Fibroblast of pulmonary artery (primary cell): ENCODE measurements around the gene PIK3R5.

ENCODE experiments used
- DNase-seq: peaks from one replicate; pipeline ENCODE4 v3.0.0-alpha.2; 2010; ENCODE audit warnings: low read depth
- H3K4me3 ChIP-seq: replicated peaks from 2 replicates; pipeline ENCODE4 v1.5.1; 2011; ENCODE audit warnings: low read depth, mild to moderate bottlenecking, control low read depth, low read length, moderate library complexity
- TF ChIP-seq, protein P1 (sequence below): IDR thresholded peaks from 2 replicates; pipeline ENCODE4 v1.5.1; 2011; ENCODE audit warnings: mild to moderate bottlenecking, control low read depth, low read length, inconsistent platforms; ENCODE audit errors: missing control alignments

The PIK3R5 gene

DNA sequence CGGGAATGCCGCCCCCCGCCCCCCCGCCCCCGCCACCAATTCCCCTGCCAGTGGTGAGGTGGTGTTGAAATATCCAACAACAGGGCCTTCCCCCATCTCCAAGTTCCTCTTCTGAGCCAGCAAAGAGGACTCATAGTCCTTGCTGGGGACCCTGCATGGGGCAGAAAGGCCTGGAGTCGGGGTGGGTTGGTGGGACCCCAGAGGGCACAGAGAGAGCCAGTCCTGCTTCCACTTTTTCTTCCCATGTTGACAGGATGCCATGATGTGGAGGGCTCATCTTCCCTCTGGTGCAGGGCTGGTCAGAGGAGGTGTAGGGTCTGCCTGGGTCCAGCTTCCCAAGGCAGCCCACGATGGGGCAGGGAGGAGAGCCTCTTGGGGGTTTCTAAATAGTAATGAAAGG lies 49.0 kb downstream of the PIK3R5 start:
- DNase-seq: no peak
- TF ChIP-seq, protein P1, sequence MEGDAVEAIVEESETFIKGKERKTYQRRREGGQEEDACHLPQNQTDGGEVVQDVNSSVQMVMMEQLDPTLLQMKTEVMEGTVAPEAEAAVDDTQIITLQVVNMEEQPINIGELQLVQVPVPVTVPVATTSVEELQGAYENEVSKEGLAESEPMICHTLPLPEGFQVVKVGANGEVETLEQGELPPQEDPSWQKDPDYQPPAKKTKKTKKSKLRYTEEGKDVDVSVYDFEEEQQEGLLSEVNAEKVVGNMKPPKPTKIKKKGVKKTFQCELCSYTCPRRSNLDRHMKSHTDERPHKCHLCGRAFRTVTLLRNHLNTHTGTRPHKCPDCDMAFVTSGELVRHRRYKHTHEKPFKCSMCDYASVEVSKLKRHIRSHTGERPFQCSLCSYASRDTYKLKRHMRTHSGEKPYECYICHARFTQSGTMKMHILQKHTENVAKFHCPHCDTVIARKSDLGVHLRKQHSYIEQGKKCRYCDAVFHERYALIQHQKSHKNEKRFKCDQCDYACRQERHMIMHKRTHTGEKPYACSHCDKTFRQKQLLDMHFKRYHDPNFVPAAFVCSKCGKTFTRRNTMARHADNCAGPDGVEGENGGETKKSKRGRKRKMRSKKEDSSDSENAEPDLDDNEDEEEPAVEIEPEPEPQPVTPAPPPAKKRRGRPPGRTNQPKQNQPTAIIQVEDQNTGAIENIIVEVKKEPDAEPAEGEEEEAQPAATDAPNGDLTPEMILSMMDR: no peak
- H3K4me3 ChIP-seq: no peak overlapping the region

DNA sequence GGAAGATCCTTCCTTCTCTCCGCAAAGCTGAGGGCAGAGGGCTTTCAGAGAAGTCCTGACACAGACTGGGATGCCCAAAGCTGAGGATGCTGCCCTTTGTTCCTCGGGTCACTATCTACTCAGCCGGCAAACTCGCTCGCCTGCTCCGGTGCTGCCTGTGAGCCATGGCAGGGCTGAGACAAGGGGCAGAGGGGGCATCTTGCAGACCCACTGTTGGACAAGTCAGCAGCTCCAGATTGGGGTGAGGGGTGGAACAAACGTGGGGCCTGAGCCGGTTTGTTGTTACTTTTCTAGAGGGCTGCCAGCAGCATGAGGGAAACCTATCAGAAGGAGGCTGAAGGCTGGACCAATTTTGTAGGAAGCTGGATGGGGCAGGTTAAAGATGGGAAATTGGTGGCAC lies 51.0 kb downstream of the PIK3R5 start:
- no peak overlapping the region for H3K4me3 ChIP-seq
- DNase-seq: no peak
- TF ChIP-seq, protein P1: no peak

DNA sequence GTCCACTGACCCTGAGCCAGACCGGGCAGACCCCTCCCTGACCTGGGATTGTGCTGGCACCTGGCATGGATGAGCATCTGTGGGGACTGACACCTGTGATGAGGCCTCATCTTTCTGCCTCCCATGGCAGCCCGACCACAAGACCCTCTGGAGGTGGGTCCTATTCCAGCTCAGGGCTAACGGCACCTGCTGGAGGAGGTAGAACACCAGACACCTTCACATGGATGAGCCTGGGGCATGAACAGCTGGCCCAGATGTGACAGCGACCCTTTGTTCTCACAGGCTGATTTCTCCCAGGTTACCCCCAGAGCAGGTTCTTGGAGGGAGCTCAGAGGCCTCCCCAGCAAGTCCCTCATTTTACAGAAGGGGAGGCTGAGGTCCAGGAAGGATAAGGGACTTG lies 51.6 kb downstream of the PIK3R5 start:
- TF ChIP-seq, protein P1: no peak
- no peak overlapping the region for H3K4me3 ChIP-seq
- no peak for DNase-seq

DNA sequence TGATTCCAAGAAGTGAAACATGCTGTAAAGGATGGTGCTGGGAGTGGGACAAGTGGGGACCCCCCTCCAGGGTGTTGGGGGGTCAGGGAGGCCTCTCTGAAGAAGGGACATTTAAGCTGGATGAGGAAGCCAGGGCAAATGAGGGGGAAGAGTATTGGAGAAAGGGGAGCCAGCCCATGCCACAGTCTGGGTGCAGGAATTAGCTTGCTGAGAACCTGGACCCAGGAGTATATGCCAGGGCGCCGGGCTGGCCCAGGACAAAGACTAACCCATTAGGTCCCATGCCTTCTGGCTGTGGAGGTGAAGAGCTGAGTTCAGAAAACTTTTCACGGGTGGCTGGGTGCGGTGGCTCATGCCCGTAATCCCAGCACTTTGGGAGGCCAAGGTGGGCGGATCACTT lies 52.4 kb downstream of the PIK3R5 start:
- TF ChIP-seq, protein P1: no peak
- DNase-seq: no peak
- H3K4me3 ChIP-seq: no peak overlapping the region

DNA sequence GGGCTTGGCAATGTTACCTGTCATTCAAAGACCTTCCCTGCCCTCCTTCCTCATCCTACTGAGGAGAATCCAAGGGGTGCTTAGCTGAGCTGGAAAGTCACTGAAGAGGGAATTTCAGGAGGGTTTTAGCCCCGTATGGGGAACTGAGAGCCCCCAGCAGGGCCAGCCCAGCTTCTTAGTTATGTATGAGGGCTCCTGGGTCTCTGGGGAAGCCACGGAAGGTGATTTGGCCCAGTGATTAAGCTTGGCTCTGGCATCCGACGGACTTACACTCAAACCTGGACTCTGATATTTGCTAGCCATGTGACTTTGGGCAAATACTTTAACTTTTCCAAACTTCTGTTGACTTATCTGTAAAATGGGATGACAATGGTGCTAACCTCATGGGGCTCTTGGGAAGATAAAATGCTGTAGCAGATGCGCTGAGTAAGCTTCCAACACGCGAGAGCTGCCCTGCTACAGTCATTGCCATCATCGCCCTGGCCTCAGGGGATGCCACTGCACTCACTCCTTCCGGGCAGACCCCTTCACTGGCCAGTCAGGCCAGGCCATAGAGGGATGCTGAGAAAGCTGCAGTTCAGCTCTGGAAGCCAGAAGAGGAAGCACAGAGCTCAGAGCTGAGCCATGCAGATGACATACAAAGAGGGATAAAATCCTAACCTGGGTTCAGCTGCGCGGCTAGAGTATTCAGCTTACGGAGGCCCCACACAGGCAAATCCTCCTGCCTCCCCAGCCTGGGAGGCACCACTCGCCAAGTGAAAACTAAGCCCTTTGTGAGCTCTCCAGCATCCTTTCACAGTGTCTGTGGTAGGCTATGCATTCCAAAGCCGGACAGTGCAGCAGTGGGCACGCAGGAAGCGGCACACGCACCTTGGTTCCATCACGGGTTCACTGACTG lies 53.2 kb downstream of the PIK3R5 start:
- no peak for DNase-seq
- TF ChIP-seq, protein P1: no peak
- no peak overlapping the region for H3K4me3 ChIP-seq

DNA sequence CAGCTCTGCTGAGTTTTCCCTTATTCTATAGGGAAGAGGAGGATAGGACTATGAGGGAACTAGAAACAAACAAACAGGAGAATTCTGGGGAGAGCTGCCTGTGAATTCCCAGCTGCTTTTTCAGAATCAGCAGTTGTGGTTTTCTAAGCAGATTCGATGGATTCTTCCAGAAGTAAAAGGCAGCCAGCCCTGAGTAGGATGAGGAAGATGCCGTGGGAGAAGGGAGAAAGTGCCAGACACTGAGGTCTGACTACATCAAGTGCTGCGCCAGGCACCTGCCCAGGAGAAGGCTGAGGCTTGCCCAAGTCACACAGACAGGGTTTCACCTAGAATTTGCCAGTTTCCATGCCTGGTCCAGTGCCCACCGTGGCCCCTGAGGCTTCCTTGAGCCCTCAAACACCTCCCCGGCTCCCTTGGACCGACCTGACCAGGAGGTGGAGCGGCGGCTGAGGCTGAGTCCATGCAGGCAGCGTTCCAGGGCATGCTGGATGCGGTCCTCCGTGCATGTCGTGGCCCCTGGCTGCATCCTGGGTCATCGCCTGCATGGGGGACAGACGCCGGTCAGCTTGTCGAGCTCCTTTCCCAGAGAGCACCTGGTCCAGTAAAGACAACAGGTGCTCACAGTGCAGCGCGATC lies 54.4 kb downstream of the PIK3R5 start:
- TF ChIP-seq, protein P1: no peak
- H3K4me3 ChIP-seq: no peak overlapping the region
- no peak for DNase-seq
